ENCODE results near the gene ABLIM3.

- TF ChIP-seq, protein P1, sequence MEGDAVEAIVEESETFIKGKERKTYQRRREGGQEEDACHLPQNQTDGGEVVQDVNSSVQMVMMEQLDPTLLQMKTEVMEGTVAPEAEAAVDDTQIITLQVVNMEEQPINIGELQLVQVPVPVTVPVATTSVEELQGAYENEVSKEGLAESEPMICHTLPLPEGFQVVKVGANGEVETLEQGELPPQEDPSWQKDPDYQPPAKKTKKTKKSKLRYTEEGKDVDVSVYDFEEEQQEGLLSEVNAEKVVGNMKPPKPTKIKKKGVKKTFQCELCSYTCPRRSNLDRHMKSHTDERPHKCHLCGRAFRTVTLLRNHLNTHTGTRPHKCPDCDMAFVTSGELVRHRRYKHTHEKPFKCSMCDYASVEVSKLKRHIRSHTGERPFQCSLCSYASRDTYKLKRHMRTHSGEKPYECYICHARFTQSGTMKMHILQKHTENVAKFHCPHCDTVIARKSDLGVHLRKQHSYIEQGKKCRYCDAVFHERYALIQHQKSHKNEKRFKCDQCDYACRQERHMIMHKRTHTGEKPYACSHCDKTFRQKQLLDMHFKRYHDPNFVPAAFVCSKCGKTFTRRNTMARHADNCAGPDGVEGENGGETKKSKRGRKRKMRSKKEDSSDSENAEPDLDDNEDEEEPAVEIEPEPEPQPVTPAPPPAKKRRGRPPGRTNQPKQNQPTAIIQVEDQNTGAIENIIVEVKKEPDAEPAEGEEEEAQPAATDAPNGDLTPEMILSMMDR (IDR thresholded peaks at IDR 0.05) = peak; percentile 39 to 56 (median 40)
- TF ChIP-seq POLR2A (IDR thresholded peaks at IDR 0.05) (no peak), POLR2AphosphoS5 (IDR thresholded peaks at IDR 0.05) (no peak)
These were observed 13.0 kb upstream of the ABLIM3 start for GRCh38 chr5:149128023-149128875.

Data from transverse colon (tissue), 4 donors.